ENCODE results near the gene SLC8A3. TPM values are rescaled to one million over a fixed set of nuclear protein-coding genes. Genes with fewer than 3 reads are reported as not detected.

Gene SLC8A3
- total and polyA plus RNA-seq, 2 experiments from 2014 or later, result not detected

DNA sequence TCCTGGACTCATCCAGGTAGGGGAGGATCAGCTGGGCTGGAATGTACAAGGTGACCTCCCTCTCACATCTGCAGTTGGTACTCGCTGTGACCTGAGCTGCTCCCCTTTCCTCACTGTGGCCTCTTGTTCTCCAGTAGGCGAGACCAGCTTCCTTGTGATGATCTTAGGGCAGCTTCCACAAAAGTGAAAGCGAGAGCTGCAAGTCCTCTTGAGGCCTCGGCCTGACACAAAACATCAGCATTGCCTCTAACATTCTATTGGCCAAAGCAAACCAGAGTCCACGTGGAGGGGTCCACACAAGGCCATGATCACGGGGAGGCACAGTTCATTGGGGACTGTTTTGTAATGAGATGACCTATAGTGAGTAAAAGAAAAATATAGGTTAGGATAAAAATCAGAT is 182.1 kb downstream of the SLC8A3 start:
- in situ Hi-C loops (cut with MboI), result no loop called here
- WGBS, 2 experiments (ENCODE audit: low coverage in 1 of 2, low lambda C conversion rate in 2 of 2, missing lambda C conversion rate in 2 of 2), result 20 to 23% methylated on average over 6 of the region's 6 CpGs

DNA sequence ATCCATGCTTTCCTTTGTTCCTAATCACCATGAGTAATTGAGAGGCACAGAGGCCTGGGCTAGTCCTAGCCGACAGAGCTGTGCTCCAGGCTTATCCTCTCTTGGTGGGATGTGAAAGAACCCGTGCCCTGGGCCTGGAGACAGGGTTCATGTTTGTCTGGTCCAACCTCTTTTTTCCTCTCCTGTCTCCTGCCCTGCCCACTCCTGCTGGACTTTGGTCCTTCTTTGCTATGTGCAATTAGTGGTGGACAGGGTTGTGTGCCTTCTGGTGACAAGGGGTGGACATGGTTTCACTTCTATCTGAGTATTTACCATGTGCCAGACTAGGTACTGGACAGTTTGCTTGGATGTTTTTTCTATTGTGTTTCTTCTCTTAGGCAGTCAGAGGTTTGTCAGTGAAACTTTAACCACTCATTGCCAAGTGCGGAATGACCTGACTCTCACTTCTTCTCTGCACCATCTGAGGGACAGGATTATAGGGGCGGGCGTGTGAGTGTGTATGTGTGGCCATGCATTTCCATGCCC is 183.4 kb downstream of the SLC8A3 start:
- H3K9me3 ChIP-seq (ENCODE audit: low read depth), result no peaks in the 10 kb centered on the region
- in situ Hi-C loops (cut with MboI), result no loop called here
- no peak for DNase-seq
- no peak overlapping the region for H3K27ac ChIP-seq
- 0 out of 2 replicates have a peak, but pooled peaks cover under 1% of the 10 kb centered on the region for H3K4me1 ChIP-seq (ENCODE audit: insufficient read depth)
- H3K9ac ChIP-seq, result no peak overlapping the region
- no peaks in the 10 kb centered on the region for H4K20me1 ChIP-seq (ENCODE audit: insufficient read depth)
- no peak overlapping the region for H3K4me3 ChIP-seq
- no peaks in the 10 kb centered on the region for H3K36me3 ChIP-seq (ENCODE audit: low read depth)
- H3K4me2 ChIP-seq (ENCODE audit: unreplicated experiment), result no peak overlapping the region
- no peak overlapping the region for H2AFZ ChIP-seq
- no peak for TF ChIP-seq EZH2phosphoT487 (IDR thresholded peaks at IDR 0.05; ENCODE audit: insufficient read depth, low read depth)
- no peaks in the 10 kb centered on the region for H3F3A ChIP-seq (ENCODE audit: insufficient read depth)
- H3K27me3 ChIP-seq (replicated peaks; ENCODE audit: insufficient read depth), result 0 out of 2 replicates have a peak, but pooled peaks cover 4% of the 10 kb centered on the region
- H3K79me2 ChIP-seq (ENCODE audit: insufficient read depth), result no peaks in the 10 kb centered on the region
- WGBS, 2 experiments (ENCODE audit: low coverage in 1 of 2, low lambda C conversion rate in 2 of 2, missing lambda C conversion rate in 2 of 2), result 25 to 26% methylated on average over 5 of the region's 5 CpGs
- H3K9me2 ChIP-seq (ENCODE audit: insufficient read depth), result no peaks in the 10 kb centered on the region

More for the DNA sequence above, 182.1 kb downstream of the SLC8A3 start:
- Histone ChIP-seq H3F3A (ENCODE audit: insufficient read depth) (no peaks in the 10 kb centered on the region), H3K79me2 (ENCODE audit: insufficient read depth) (no peaks in the 10 kb centered on the region), H4K20me1 (ENCODE audit: insufficient read depth) (no peaks in the 10 kb centered on the region), H3K9me3 (ENCODE audit: low read depth) (no peaks in the 10 kb centered on the region), H3K27ac (no peak overlapping the region), H3K9ac (no peak overlapping the region), H3K27me3 (replicated peaks; ENCODE audit: insufficient read depth) (0 out of 2 replicates have a peak, but pooled peaks cover 4% of the 10 kb centered on the region), H3K9me2 (ENCODE audit: insufficient read depth) (no peaks in the 10 kb centered on the region), H3K4me2 (ENCODE audit: unreplicated experiment) (no peak overlapping the region), H3K36me3 (ENCODE audit: low read depth) (no peaks in the 10 kb centered on the region), H3K4me3 (no peak overlapping the region), H2AFZ (no peak overlapping the region), H3K4me1 (ENCODE audit: insufficient read depth) (no peaks in the 10 kb centered on the region)
- DNase-seq, result no peak
- no peak for TF ChIP-seq EZH2 (IDR thresholded peaks at IDR 0.05; ENCODE audit: insufficient read depth, poor library complexity, severe bottlenecking)
- no peak for TF ChIP-seq EZH2phosphoT487 (IDR thresholded peaks at IDR 0.05; ENCODE audit: insufficient read depth, low read depth)

DNA sequence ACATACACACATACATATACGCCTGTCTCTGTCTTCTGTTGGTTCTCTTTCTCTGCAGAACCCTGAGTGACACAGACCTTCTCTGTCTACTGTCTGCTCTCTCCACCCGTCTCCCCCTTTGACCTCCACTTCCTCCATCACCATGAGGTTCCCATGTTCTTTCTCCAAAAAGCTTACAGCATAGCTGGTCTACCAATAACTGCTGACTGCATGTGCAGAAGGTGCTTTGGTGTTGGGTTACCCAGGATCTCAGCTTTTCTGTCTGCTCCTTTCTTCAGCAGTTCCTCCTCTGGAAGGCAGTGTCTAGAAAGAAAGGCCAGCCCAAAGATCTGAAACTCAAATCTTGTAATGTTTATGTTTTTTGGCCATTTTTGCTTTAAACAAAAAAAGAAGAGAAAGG is 184.0 kb downstream of the SLC8A3 start:
- Histone ChIP-seq H3K4me2 (ENCODE audit: unreplicated experiment) (no peak overlapping the region), H3K36me3 (ENCODE audit: low read depth) (no peaks in the 10 kb centered on the region), H3K27ac (no peak overlapping the region), H3K27me3 (replicated peaks; ENCODE audit: insufficient read depth) (0 out of 2 replicates have a peak, but pooled peaks cover 4% of the 10 kb centered on the region), H3K4me1 (ENCODE audit: insufficient read depth) (peaks cover 6% of the 10 kb centered on the region; the same call in 1 of the 2 replicates), H3K79me2 (ENCODE audit: insufficient read depth) (no peaks in the 10 kb centered on the region), H3K9me2 (ENCODE audit: insufficient read depth) (no peaks in the 10 kb centered on the region), H3K9me3 (ENCODE audit: low read depth) (no peaks in the 10 kb centered on the region), H3F3A (ENCODE audit: insufficient read depth) (no peaks in the 10 kb centered on the region), H4K20me1 (ENCODE audit: insufficient read depth) (no peaks in the 10 kb centered on the region), H3K4me3 (no peak overlapping the region), H2AFZ (no peak overlapping the region), H3K9ac (no peak overlapping the region)
- 5 to 19% methylated on average over 2 of the region's 2 CpGs for WGBS, 2 experiments (ENCODE audit: low coverage in 1 of 2, low lambda C conversion rate in 2 of 2, missing lambda C conversion rate in 2 of 2)
- DNase-seq, result no peak
- TF ChIP-seq EZH2 (IDR thresholded peaks at IDR 0.05; ENCODE audit: insufficient read depth, poor library complexity, severe bottlenecking) (no peak), EZH2phosphoT487 (IDR thresholded peaks at IDR 0.05; ENCODE audit: insufficient read depth, low read depth) (no peak)
- in situ Hi-C loops (cut with MboI), result no loop called here

DNA sequence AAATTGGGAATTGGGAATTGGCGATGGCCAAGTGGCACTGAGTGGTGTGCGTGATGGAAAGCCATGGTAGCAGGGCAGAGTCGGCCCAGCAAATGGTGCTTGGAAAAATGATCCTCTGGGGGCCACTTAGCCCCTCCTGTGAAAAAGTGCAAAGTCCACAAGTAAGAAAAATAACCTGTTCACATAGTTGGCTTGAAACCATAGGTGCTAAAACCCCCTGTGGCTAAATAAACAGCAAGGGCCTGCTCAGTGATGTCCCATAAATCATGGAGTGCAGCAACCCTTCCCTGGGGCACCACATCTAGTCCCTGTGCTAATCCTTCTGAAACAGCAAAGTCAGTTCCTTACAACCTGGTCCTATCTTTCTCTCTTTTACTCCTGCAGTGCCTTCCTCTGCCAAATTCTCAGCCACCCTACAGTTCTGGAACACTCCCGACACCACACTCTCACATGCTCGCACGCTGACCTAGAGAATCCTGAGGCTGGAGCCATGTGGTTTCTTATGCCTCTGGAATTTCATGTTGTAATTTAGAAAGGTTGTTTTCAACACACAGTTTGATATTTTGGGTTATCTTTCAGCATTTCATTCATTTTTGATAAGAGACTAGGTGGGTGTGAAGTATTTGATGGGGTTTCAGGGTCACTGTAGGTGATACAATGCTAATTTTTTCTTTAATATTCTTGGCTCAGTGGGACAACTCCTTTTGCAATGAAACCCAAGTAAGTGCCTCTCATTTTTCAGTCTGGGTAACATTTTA is 186.0 kb downstream of the SLC8A3 start:
- H3K27me3 ChIP-seq (replicated peaks; ENCODE audit: insufficient read depth), result 0 out of 2 replicates have a peak, but pooled peaks cover 4% of the 10 kb centered on the region
- H3F3A ChIP-seq (ENCODE audit: insufficient read depth), result peaks cover 5% of the 10 kb centered on the region; the same call in 1 of the 2 replicates
- no peaks in the 10 kb centered on the region for H3K36me3 ChIP-seq (ENCODE audit: low read depth)
- no peaks in the 10 kb centered on the region for H3K79me2 ChIP-seq (ENCODE audit: insufficient read depth)
- no peaks in the 10 kb centered on the region for H4K20me1 ChIP-seq (ENCODE audit: insufficient read depth)
- H3K27ac ChIP-seq, result no peak overlapping the region
- H2AFZ ChIP-seq, result no peak overlapping the region
- no peak overlapping the region for H3K9ac ChIP-seq
- in situ Hi-C loops (cut with MboI), result no loop called here
- H3K4me2 ChIP-seq (ENCODE audit: unreplicated experiment), result no peak overlapping the region
- no peaks in the 10 kb centered on the region for H3K9me2 ChIP-seq (ENCODE audit: insufficient read depth)
- H3K4me1 ChIP-seq (ENCODE audit: insufficient read depth), result peaks cover 9% of the 10 kb centered on the region; the same call in 1 of the 2 replicates
- no peak for TF ChIP-seq EZH2 (IDR thresholded peaks at IDR 0.05; ENCODE audit: insufficient read depth, poor library complexity, severe bottlenecking)
- TF ChIP-seq EZH2phosphoT487 (IDR thresholded peaks at IDR 0.05; ENCODE audit: insufficient read depth, low read depth), result no peak
- DNase-seq, result peak; percentile 28
- no peaks in the 10 kb centered on the region for H3K9me3 ChIP-seq (ENCODE audit: low read depth)
- no peak overlapping the region for H3K4me3 ChIP-seq
- 41 to 47% methylated on average over 6 of the region's 6 CpGs for WGBS, 2 experiments (ENCODE audit: low coverage in 1 of 2, low lambda C conversion rate in 2 of 2, missing lambda C conversion rate in 2 of 2)
